ENCODE data around the gene PROX1. TPM values are rescaled to one million over a fixed set of nuclear protein-coding genes. Genes with fewer than 3 reads are reported as not detected.
A peak's percentile ranks its signal among the peaks of the same experiment; 100 is the strongest.

The PROX1 gene
- total and polyA plus RNA-seq, 4 experiments from 2014 or later = not detected

- Mint-ChIP-seq H3K9me3 (peaks cover 0 to 3% (median 0%) of the 10 kb centered on the region in 8 donors), H3K4me3 (no peak overlapping the region), H3K27me3 (peaks cover 1 to 7% of the 10 kb centered on the region in 2 donors), H3K27ac (no peak overlapping the region), H3K4me1 (no peaks in the 10 kb centered on the region), H3K36me3 (no peaks in the 10 kb centered on the region)
- ChIA-PET POLR2A (ENCODE audit: partially characterized antibody) (no interaction called here), CTCF (ENCODE audit: partially characterized antibody) (no interaction called here)
- Histone ChIP-seq H3K4me3 (ENCODE audit: low read length in 2 of 2) (no peak overlapping the region), H3K4me1 (ENCODE audit: insufficient read depth, low read length) (no peaks in the 10 kb centered on the region), H3K9me3 (ENCODE audit: control insufficient read depth in 1 of 2, low read length in 2 of 2) (no peaks in the 10 kb centered on the region), H3K36me3 (ENCODE audit: insufficient read depth, low read length) (no peaks in the 10 kb centered on the region), H3K27me3 (ENCODE audit: insufficient read depth, low read length) (no peaks in the 10 kb centered on the region), H3K27ac (ENCODE audit: low read depth, low read length) (no peak overlapping the region)
- intact Hi-C loops (cut with micrococcal nuclease) = no loop called here
- no peak for DNase-seq
These were observed 79.6 kb downstream of the PROX1 start for GRCh38 chr1:214067397-214067796.

GRCh38 chr1:214067853-214068703, 80.3 kb downstream of the PROX1 start:
- Histone ChIP-seq H3K4me1 (ENCODE audit: insufficient read depth, low read length) (no peaks in the 10 kb centered on the region), H3K4me3 (ENCODE audit: low read length in 2 of 2) (no peak overlapping the region), H3K27me3 (ENCODE audit: insufficient read depth, low read length) (no peaks in the 10 kb centered on the region), H3K9me3 (ENCODE audit: control insufficient read depth in 1 of 2, low read length in 2 of 2) (no peaks in the 10 kb centered on the region), H3K27ac (ENCODE audit: low read depth, low read length) (no peak overlapping the region), H3K36me3 (ENCODE audit: insufficient read depth, low read length) (no peaks in the 10 kb centered on the region)
- H3K4me3 Mint-ChIP-seq = no peak overlapping the region
- H3K27me3 Mint-ChIP-seq = peaks cover 1 to 7% of the 10 kb centered on the region in 2 donors
- no peaks in the 10 kb centered on the region for H3K4me1 Mint-ChIP-seq
- CTCF ChIA-PET (ENCODE audit: partially characterized antibody) = no interaction called here
- peaks cover 0 to 3% (median 0%) of the 10 kb centered on the region in 8 donors for H3K9me3 Mint-ChIP-seq
- intact Hi-C loops (cut with micrococcal nuclease) = no loop called here
- no peaks in the 10 kb centered on the region for H3K36me3 Mint-ChIP-seq
- POLR2A ChIA-PET (ENCODE audit: partially characterized antibody) = no interaction called here
- no peak for DNase-seq
- H3K27ac Mint-ChIP-seq = no peak overlapping the region

- H3K27me3 Mint-ChIP-seq = peaks cover 1 to 7% of the 10 kb centered on the region in 2 donors
- no peak for DNase-seq
- peaks cover 0 to 3% (median 0%) of the 10 kb centered on the region in 8 donors for H3K9me3 Mint-ChIP-seq
- no peaks in the 10 kb centered on the region for H3K36me3 ChIP-seq (ENCODE audit: insufficient read depth, low read length)
- H3K27ac ChIP-seq (ENCODE audit: low read depth, low read length) = no peak overlapping the region
- no peak overlapping the region for H3K4me3 ChIP-seq (ENCODE audit: low read length in 2 of 2)
- no peak overlapping the region for H3K4me3 Mint-ChIP-seq
- H3K4me1 ChIP-seq (ENCODE audit: insufficient read depth, low read length) = no peaks in the 10 kb centered on the region
- no peaks in the 10 kb centered on the region for H3K9me3 ChIP-seq (ENCODE audit: control insufficient read depth in 1 of 2, low read length in 2 of 2)
- H3K36me3 Mint-ChIP-seq = no peaks in the 10 kb centered on the region
- CTCF ChIA-PET (ENCODE audit: partially characterized antibody) = no interaction called here
- intact Hi-C loops (cut with micrococcal nuclease) = no loop called here
- POLR2A ChIA-PET (ENCODE audit: partially characterized antibody) = interaction anchor here (0.6 kb wide), 1 partner anchor 116 kb away, joined by 3 read pairs; no protein-coding TSS in a partner anchor
- H3K27ac Mint-ChIP-seq = no peak overlapping the region
- no peaks in the 10 kb centered on the region for H3K27me3 ChIP-seq (ENCODE audit: insufficient read depth, low read length)
- no peaks in the 10 kb centered on the region for H3K4me1 Mint-ChIP-seq
These were observed 81.2 kb downstream of the PROX1 start for GRCh38 chr1:214068979-214069378.

- Histone ChIP-seq H3K9me3 (ENCODE audit: control insufficient read depth in 1 of 2, low read length in 2 of 2) (no peaks in the 10 kb centered on the region), H3K27ac (ENCODE audit: low read depth, low read length) (no peak overlapping the region), H3K27me3 (ENCODE audit: insufficient read depth, low read length) (no peaks in the 10 kb centered on the region), H3K4me3 (ENCODE audit: low read length in 2 of 2) (no peak overlapping the region), H3K36me3 (ENCODE audit: insufficient read depth, low read length) (no peaks in the 10 kb centered on the region), H3K4me1 (ENCODE audit: insufficient read depth, low read length) (no peaks in the 10 kb centered on the region)
- Mint-ChIP-seq H3K9me3 (peaks cover 0 to 3% (median 0%) of the 10 kb centered on the region in 8 donors), H3K27ac (no peak overlapping the region), H3K27me3 (peaks cover 1 to 7% of the 10 kb centered on the region in 2 donors), H3K36me3 (no peaks in the 10 kb centered on the region), H3K4me1 (no peaks in the 10 kb centered on the region), H3K4me3 (no peak overlapping the region)
- POLR2A ChIA-PET (ENCODE audit: partially characterized antibody) = no interaction called here
- CTCF ChIA-PET (ENCODE audit: partially characterized antibody) = no interaction called here
- DNase-seq = no peak
- intact Hi-C loops (cut with micrococcal nuclease) = no loop called here
These were observed 83.7 kb downstream of the PROX1 start for GRCh38 chr1:214071469-214071868.

GRCh38 chr1:214072426-214073157, 84.8 kb downstream of the PROX1 start:
- no peaks in the 10 kb centered on the region for H3K36me3 ChIP-seq (ENCODE audit: insufficient read depth, low read length)
- POLR2A ChIA-PET (ENCODE audit: partially characterized antibody) = no interaction called here
- no peak overlapping the region for H3K27ac ChIP-seq (ENCODE audit: low read depth, low read length)
- Mint-ChIP-seq H3K36me3 (no peaks in the 10 kb centered on the region), H3K4me1 (no peaks in the 10 kb centered on the region), H3K27ac (no peak overlapping the region), H3K27me3 (peaks cover 1 to 5% of the 10 kb centered on the region in 2 donors), H3K4me3 (no peak overlapping the region), H3K9me3 (peaks cover 0 to 3% (median 0%) of the 10 kb centered on the region in 8 donors)
- H3K4me3 ChIP-seq (ENCODE audit: low read length in 2 of 2) = no peak overlapping the region
- CTCF ChIA-PET (ENCODE audit: partially characterized antibody) = no interaction called here
- H3K4me1 ChIP-seq (ENCODE audit: insufficient read depth, low read length) = no peaks in the 10 kb centered on the region
- no peak for DNase-seq
- H3K9me3 ChIP-seq (ENCODE audit: control insufficient read depth in 1 of 2, low read length in 2 of 2) = no peaks in the 10 kb centered on the region
- no peaks in the 10 kb centered on the region for H3K27me3 ChIP-seq (ENCODE audit: insufficient read depth, low read length)
- intact Hi-C loops (cut with micrococcal nuclease) = no loop called here

GRCh38 chr1:214074477-214074876, 86.7 kb downstream of the PROX1 start:
- H3K27me3 ChIP-seq (ENCODE audit: insufficient read depth, low read length) = no peaks in the 10 kb centered on the region
- no peaks in the 10 kb centered on the region for H3K36me3 Mint-ChIP-seq
- H3K27ac Mint-ChIP-seq = no peak overlapping the region
- H3K9me3 ChIP-seq (ENCODE audit: control insufficient read depth in 1 of 2, low read length in 2 of 2) = no peaks in the 10 kb centered on the region
- H3K27me3 Mint-ChIP-seq = peaks cover 3 to 5% of the 10 kb centered on the region in 2 donors
- CTCF ChIA-PET (ENCODE audit: partially characterized antibody) = no interaction called here
- intact Hi-C loops (cut with micrococcal nuclease) = no loop called here
- no peak overlapping the region for H3K4me3 Mint-ChIP-seq
- POLR2A ChIA-PET (ENCODE audit: partially characterized antibody) = no interaction called here
- no peaks in the 10 kb centered on the region for H3K4me1 Mint-ChIP-seq
- H3K36me3 ChIP-seq (ENCODE audit: insufficient read depth, low read length) = no peaks in the 10 kb centered on the region
- no peaks in the 10 kb centered on the region for H3K4me1 ChIP-seq (ENCODE audit: insufficient read depth, low read length)
- DNase-seq = no peak
- H3K27ac ChIP-seq (ENCODE audit: low read depth, low read length) = no peak overlapping the region
- H3K9me3 Mint-ChIP-seq = peaks cover 0 to 4% (median 0%) of the 10 kb centered on the region in 8 donors
- no peak overlapping the region for H3K4me3 ChIP-seq (ENCODE audit: low read length in 2 of 2)

GRCh38 chr1:214075305-214075998, 87.7 kb downstream of the PROX1 start:
- H3K4me1 Mint-ChIP-seq = no peaks in the 10 kb centered on the region
- ChIA-PET POLR2A (ENCODE audit: partially characterized antibody) (no interaction called here), CTCF (ENCODE audit: partially characterized antibody) (no interaction called here)
- H3K4me1 ChIP-seq (ENCODE audit: insufficient read depth, low read length) = no peaks in the 10 kb centered on the region
- no peaks in the 10 kb centered on the region for H3K27me3 ChIP-seq (ENCODE audit: insufficient read depth, low read length)
- no peaks in the 10 kb centered on the region for H3K9me3 ChIP-seq (ENCODE audit: control insufficient read depth in 1 of 2, low read length in 2 of 2)
- H3K27ac ChIP-seq (ENCODE audit: low read depth, low read length) = no peak overlapping the region
- H3K27ac Mint-ChIP-seq = peak overlapping the region in 1 of 7 donors; percentile 37
- H3K27me3 Mint-ChIP-seq = peaks cover 3 to 5% of the 10 kb centered on the region in 2 donors
- no peak overlapping the region for H3K4me3 ChIP-seq (ENCODE audit: low read length in 2 of 2)
- H3K36me3 Mint-ChIP-seq = no peaks in the 10 kb centered on the region
- H3K36me3 ChIP-seq (ENCODE audit: insufficient read depth, low read length) = no peaks in the 10 kb centered on the region
- H3K4me3 Mint-ChIP-seq = peak overlapping the region in 1 of 8 donors; percentile 16
- intact Hi-C loops (cut with micrococcal nuclease) = no loop called here
- peaks cover 0 to 5% (median 3%) of the 10 kb centered on the region in 8 donors for H3K9me3 Mint-ChIP-seq
- DNase-seq = no peak
